Common myeloid progenitor, CD34-positive (primary cell): Measurements from ENCODE around the gene MTMR10.

Experiments
- CTCF ChIA-PET: fragments of 350-600 bp; sonication (Branson Sonifier 250); formaldehyde crosslinking; loops from one replicate; lab custom pipeline; 2021; ENCODE audit warnings: antibody characterized with exemption; lab: Charles Lee
- POLR2A ChIA-PET: fragments of 350-600 bp; sonication (Branson Sonifier 250); formaldehyde crosslinking; loops from one replicate; lab custom pipeline; 2021; ENCODE audit warnings: antibody characterized with exemption; lab: Charles Lee
- DNase-seq, 3 donors: peaks; one replicate each; pipeline versions ENCODE4 v3.0.0 to v3.0.0-alpha.2; 2013
- H3K27ac ChIP-seq, 2 experiments: 1 replicate in 1 of 2; 2 replicates in 1 of 2; pipeline ENCODE4 v1.7.0; 2013; ENCODE audit warnings: inconsistent platforms in 2 of 2, low read length in 2 of 2, mild to moderate bottlenecking in 2 of 2, low read depth in 1 of 2, moderate library complexity in 1 of 2; ENCODE audit not compliant: severe bottlenecking in 2 of 2, insufficient read depth in 1 of 2, poor library complexity in 1 of 2
- H3K27me3 ChIP-seq, 5 experiments: replicated peaks in 2 of 5; 1 replicate in 3 of 5; 2 replicates in 2 of 5; pipeline versions ENCODE4 v1.6.1 to v1.7.0; 2013; ENCODE audit warnings: low read length in 4 of 5, mild to moderate bottlenecking in 2 of 5, moderate library complexity in 2 of 5, inconsistent platforms in 1 of 5; ENCODE audit not compliant: insufficient read depth in 5 of 5, control insufficient read depth in 4 of 5
- H3K36me3 ChIP-seq, 4 experiments: 1 replicate in 2 of 4; 2 replicates in 2 of 4; pipeline versions ENCODE4 v1.6.1 to v1.7.0; 2013; ENCODE audit warnings: low read length in 3 of 4, control low read depth in 1 of 4, mild to moderate bottlenecking in 1 of 4; ENCODE audit not compliant: control insufficient read depth in 4 of 4, insufficient read depth in 4 of 4
- H3K4me1 ChIP-seq, 4 experiments: 1 replicate in 3 of 4; 2 replicates in 1 of 4; pipeline versions ENCODE4 v1.6.1 to v1.7.1; 2013; ENCODE audit warnings: low read length in 3 of 4, mild to moderate bottlenecking in 3 of 4, control low read depth in 1 of 4, inconsistent platforms in 1 of 4, moderate library complexity in 1 of 4; ENCODE audit not compliant: control insufficient read depth in 4 of 4, insufficient read depth in 4 of 4; ENCODE audit errors: control extremely low read depth in 1 of 4
- H3K4me3 ChIP-seq, 7 experiments: 1 replicate in 4 of 7; 2 replicates in 3 of 7; pipeline versions ENCODE4 v1.5.1 to v1.7.0; 2013; ENCODE audit warnings: mild to moderate bottlenecking in 7 of 7, low read length in 6 of 7, moderate library complexity in 6 of 7, inconsistent platforms in 2 of 7, low read depth in 2 of 7, control low read depth in 1 of 7; ENCODE audit not compliant: insufficient read depth in 4 of 7, control insufficient read depth in 1 of 7; ENCODE audit errors: extremely low read depth in 1 of 7
- H3K9me3 ChIP-seq, 5 experiments: 1 replicate in 4 of 5; 2 replicates in 1 of 5; pipeline versions ENCODE4 v1.6.1 to v1.7.1; 2013; ENCODE audit warnings: low read length in 4 of 5, mild to moderate bottlenecking in 2 of 5, inconsistent platforms in 1 of 5, low read depth in 1 of 5, moderate library complexity in 1 of 5; ENCODE audit not compliant: control insufficient read depth in 4 of 5, insufficient read depth in 2 of 5; ENCODE audit errors: control extremely low read depth in 1 of 5
- WGBS: methylation state at CpG from one replicate; pipeline ENCODE4 v1.1.5; 2013; ENCODE audit not compliant: insufficient coverage; 5-methylcytosine and 5-hydroxymethylcytosine counted together

MTMR10 gene

GRCh38 chr15:31023841-31024240 lies 32.4 kb upstream of the MTMR10 start:
- Histone ChIP-seq H3K36me3 (no peaks in the 10 kb centered on the region), H3K4me3 (no peak overlapping the region), H3K9me3 (no peaks in the 10 kb centered on the region), H3K4me1 (peaks cover 0 to 19% (median 4%) of the 10 kb centered on the region in 4 experiments), H3K27ac (no peak overlapping the region), H3K27me3 (peaks cover 0 to 5% (median 0%) of the 10 kb centered on the region in 5 experiments)
- no peak for DNase-seq
- WGBS = 100% methylated on average over 2 of the region's 5 CpGs
- ChIA-PET CTCF (interaction anchor here (1.1 to 2.0 kb wide), 2 partner anchors 8 to 20 kb away, joined by 3 to 5 read pairs; no protein-coding TSS in a partner anchor), POLR2A (interaction anchor here (0.9 kb wide), 1 partner anchor 25 kb away, joined by 3 read pairs; no protein-coding TSS in a partner anchor)

- no peak overlapping the region for H3K27ac ChIP-seq
- no peaks in the 10 kb centered on the region for H3K4me1 ChIP-seq
- H3K4me3 ChIP-seq = no peak overlapping the region
- peaks cover 0 to 5% (median 0%) of the 10 kb centered on the region in 5 experiments for H3K27me3 ChIP-seq
- POLR2A ChIA-PET = no interaction called here
- CTCF ChIA-PET = no interaction called here
- H3K9me3 ChIP-seq = no peaks in the 10 kb centered on the region
- no peaks in the 10 kb centered on the region for H3K36me3 ChIP-seq
- 91% methylated on average over 4 of the region's 5 CpGs for WGBS
- DNase-seq = no peak
Observed at GRCh38 chr15:31021067-31021665, 29.7 kb upstream of the MTMR10 start.

- no peak for DNase-seq
- ChIA-PET CTCF (no interaction called here), POLR2A (no interaction called here)
- Histone ChIP-seq H3K4me3 (no peak overlapping the region), H3K9me3 (no peaks in the 10 kb centered on the region), H3K4me1 (no peaks in the 10 kb centered on the region), H3K36me3 (no peaks in the 10 kb centered on the region), H3K27ac (no peak overlapping the region), H3K27me3 (peaks cover 0 to 3% (median 0%) of the 10 kb centered on the region in 5 experiments)
- WGBS = 100% methylated on average over 2 of the region's 5 CpGs
Observed at GRCh38 chr15:31020542-31020941, 29.1 kb upstream of the MTMR10 start.

GRCh38 chr15:31019986-31020385 lies 28.6 kb upstream of the MTMR10 start:
- no peak for DNase-seq
- ChIA-PET POLR2A (no interaction called here), CTCF (interaction anchor here (1.8 kb wide), 1 partner anchor 9 kb away, joined by 6 read pairs; no protein-coding TSS in a partner anchor)
- no peak overlapping the region for H3K4me3 ChIP-seq
- H3K27me3 ChIP-seq = no peaks in the 10 kb centered on the region
- H3K36me3 ChIP-seq = no peaks in the 10 kb centered on the region
- no peaks in the 10 kb centered on the region for H3K9me3 ChIP-seq
- WGBS = 77% methylated on average over 3 of the region's 3 CpGs
- H3K4me1 ChIP-seq = no peaks in the 10 kb centered on the region
- no peak overlapping the region for H3K27ac ChIP-seq

GRCh38 chr15:31017311-31017710 lies 25.9 kb upstream of the MTMR10 start:
- POLR2A ChIA-PET = no interaction called here
- no peaks in the 10 kb centered on the region for H3K36me3 ChIP-seq
- peaks cover 0 to 4% (median 0%) of the 10 kb centered on the region in 4 experiments for H3K4me1 ChIP-seq
- H3K4me3 ChIP-seq = no peak overlapping the region
- CTCF ChIA-PET = interaction anchor here (0.8 to 2.3 kb wide), 2 partner anchors 11 to 112 kb away, joined by 4 to 7 read pairs; no protein-coding TSS in a partner anchor
- WGBS = 100% methylated on average over 1 of the region's 1 CpG
- no peaks in the 10 kb centered on the region for H3K27me3 ChIP-seq
- peaks cover 0 to 12% (median 3%) of the 10 kb centered on the region in 5 experiments for H3K9me3 ChIP-seq
- no peak overlapping the region for H3K27ac ChIP-seq
- DNase-seq = no peak

GRCh38 chr15:31016446-31016915 lies 25.1 kb upstream of the MTMR10 start:
- ChIA-PET POLR2A (interaction anchor here (0.8 kb wide), 1 partner anchor 10 kb away, joined by 3 read pairs; no protein-coding TSS in a partner anchor), CTCF (interaction anchor here (0.8 to 2.3 kb wide), 3 partner anchors 10 to 113 kb away, joined by 3 to 7 read pairs (median 4); no protein-coding TSS in a partner anchor)
- Histone ChIP-seq H3K27ac (no peak overlapping the region), H3K27me3 (no peaks in the 10 kb centered on the region), H3K36me3 (no peaks in the 10 kb centered on the region), H3K4me3 (no peak overlapping the region), H3K4me1 (peaks cover 0 to 4% (median 0%) of the 10 kb centered on the region in 4 experiments), H3K9me3 (peaks cover 0 to 21% (median 6%) of the 10 kb centered on the region in 5 experiments)
- DNase-seq = no peak
- 93% methylated on average over 2 of the region's 3 CpGs for WGBS

- Histone ChIP-seq H3K27me3 (no peaks in the 10 kb centered on the region), H3K27ac (no peak overlapping the region), H3K4me3 (no peak overlapping the region), H3K36me3 (no peaks in the 10 kb centered on the region), H3K9me3 (peaks cover 0 to 29% (median 8%) of the 10 kb centered on the region in 5 experiments), H3K4me1 (peaks cover 0 to 4% (median 0%) of the 10 kb centered on the region in 4 experiments)
- ChIA-PET POLR2A (no interaction called here), CTCF (no interaction called here)
- no CpG with 5 or more reads among the region's 2 CpGs for WGBS
- no peak for DNase-seq
Observed at GRCh38 chr15:31014608-31014925, 23.1 kb upstream of the MTMR10 start.
